WTC11 (cell line): ENCODE measurements around the gene ATG101. TPM values are rescaled to one million over a fixed set of nuclear protein-coding genes. Genes with fewer than 3 reads are reported as not detected.

Experiments
- ARID4B ChIP-seq: sonication (generic); formaldehyde crosslinking; IDR thresholded peaks from 2 replicates; pipeline ENCODE4 v1.8.0; 2023; ENCODE audit warnings: missing genetic modification reagents, mild to moderate bottlenecking, borderline replicate concordance
- ATF2 ChIP-seq: sonication (generic); formaldehyde crosslinking; IDR thresholded peaks from 2 replicates; pipeline ENCODE4 v1.8.1; 2022; ENCODE audit warnings: low read depth, missing genetic modification reagents, borderline replicate concordance
- ATF3 ChIP-seq: sonication (generic); formaldehyde crosslinking; conservative IDR thresholded peaks from 2 replicates; pipeline ENCODE4 v1.8.1; 2022; ENCODE audit warnings: mild to moderate bottlenecking, missing genetic modification reagents
- CDX4 ChIP-seq: fragments of 250-450 bp; sonication (Bioruptor Pico); IDR thresholded peaks from 2 replicates; pipeline ENCODE4 v1.9.0; 2021; ENCODE audit warnings: moderate library complexity, mild to moderate bottlenecking, inconsistent platforms, borderline replicate concordance
- CTCF ChIP-seq: fragments of 200-600 bp; IDR thresholded peaks from 2 replicates; pipeline ENCODE4 v1.8.0; 2022; ENCODE audit warnings: antibody characterized with exemption
- ELF4 ChIP-seq: sonication (generic); formaldehyde crosslinking; IDR thresholded peaks from 2 replicates; pipeline ENCODE4 v1.8.1; 2022; ENCODE audit warnings: low read depth, mild to moderate bottlenecking, moderate library complexity, missing genetic modification reagents
- ERG ChIP-seq: fragments of 250-450 bp; sonication (Bioruptor Pico); IDR thresholded peaks from 2 replicates; pipeline ENCODE4 v1.8.0; 2021; ENCODE audit warnings: mild to moderate bottlenecking
- FOXK1 ChIP-seq: sonication (generic); formaldehyde crosslinking; IDR thresholded peaks from 2 replicates; pipeline ENCODE4 v1.8.0; 2022; ENCODE audit warnings: mild to moderate bottlenecking, moderate library complexity, missing genetic modification reagents
- FOXP4 ChIP-seq: sonication (generic); formaldehyde crosslinking; IDR thresholded peaks from 2 replicates; pipeline ENCODE4 v1.8.0; 2022; ENCODE audit warnings: mild to moderate bottlenecking, missing genetic modification reagents
- GRHL2 ChIP-seq: fragments of 250-450 bp; sonication (Bioruptor Pico); IDR thresholded peaks from 2 replicates; pipeline ENCODE4 v1.8.0; 2022; ENCODE audit warnings: mild to moderate bottlenecking, moderate library complexity; ENCODE audit not compliant: insufficient replicate concordance, severe bottlenecking
- HMGA2 ChIP-seq: fragments of 250-450 bp; sonication (Bioruptor Pico); IDR thresholded peaks from 2 replicates; pipeline ENCODE4 v1.4.0; 2021; ENCODE audit warnings: mild to moderate bottlenecking, moderate library complexity
- IRF1 ChIP-seq: sonication (generic); formaldehyde crosslinking; IDR thresholded peaks from 2 replicates; pipeline ENCODE4 v1.8.0; 2023; ENCODE audit warnings: missing genetic modification reagents
- JUN ChIP-seq: sonication (generic); formaldehyde crosslinking; IDR thresholded peaks from 2 replicates; pipeline ENCODE4 v1.8.0; 2023; ENCODE audit warnings: mild to moderate bottlenecking, missing genetic modification reagents
- MXD4 ChIP-seq: fragments of 250-450 bp; sonication (Bioruptor Pico); IDR thresholded peaks from 2 replicates; pipeline ENCODE4 v1.8.0; 2021; ENCODE audit warnings: mild to moderate bottlenecking, moderate library complexity, borderline replicate concordance
- NR1H2 ChIP-seq: sonication (generic); formaldehyde crosslinking; IDR thresholded peaks from 2 replicates; pipeline ENCODE4 v1.9.0; 2021; ENCODE audit warnings: mild to moderate bottlenecking, moderate library complexity, missing genetic modification reagents
- SOX15 ChIP-seq: fragments of 250-450 bp; sonication (Bioruptor Pico); IDR thresholded peaks from 2 replicates; pipeline ENCODE4 v1.9.0; 2021; ENCODE audit warnings: mild to moderate bottlenecking
- TEAD4 ChIP-seq: sonication (generic); formaldehyde crosslinking; IDR thresholded peaks from 2 replicates; pipeline ENCODE4 v1.8.0; 2022; ENCODE audit warnings: mild to moderate bottlenecking, missing genetic modification reagents
- ZNF219 ChIP-seq: sonication (generic); formaldehyde crosslinking; IDR thresholded peaks from 2 replicates; pipeline ENCODE4 v1.8.0; 2023; ENCODE audit warnings: missing genetic modification reagents, mild to moderate bottlenecking, borderline replicate concordance
- ZNF416 ChIP-seq: fragments of 250-450 bp; sonication (Bioruptor Pico); IDR thresholded peaks from 2 replicates; pipeline ENCODE4 v1.9.0; 2021; ENCODE audit warnings: mild to moderate bottlenecking, inconsistent platforms
- ZNF512 ChIP-seq: sonication (generic); formaldehyde crosslinking; IDR thresholded peaks from 2 replicates; pipeline ENCODE4 v1.8.1; 2022; ENCODE audit warnings: missing genetic modification reagents, borderline replicate concordance
- ZSCAN18 ChIP-seq: fragments of 250-450 bp; sonication (Bioruptor Pico); IDR thresholded peaks from 2 replicates; pipeline ENCODE4 v2.1.2; 2022; ENCODE audit warnings: mild to moderate bottlenecking, moderate library complexity
- total RNA-seq: library from RNA; stranded (reverse); gene quantifications from 3 replicates; pipeline ENCODE4 v1.2.3, GENCODE V29; 2021

The ATG101 gene
- total RNA-seq, 1 experiment from 2014 or later, result 52.1 TPM

- no peak for TF ChIP-seq GRHL2 (CRISPR knock-in tag)
- no peak for TF ChIP-seq ELF4 (CRISPR knock-in tag)
- TF ChIP-seq JUN (CRISPR knock-in tag), result no peak
- peak; percentile 83 for TF ChIP-seq FOXP4 (CRISPR knock-in tag)
- TF ChIP-seq IRF1 (CRISPR knock-in tag), result peak; percentile 85; the same call in 1 of the 2 replicates
- TF ChIP-seq ATF2 (CRISPR knock-in tag), result no peak
- no peak for TF ChIP-seq HMGA2 (CRISPR knock-in tag)
- TF ChIP-seq ATF3, result no peak
- TF ChIP-seq TEAD4 (CRISPR knock-in tag), result no peak
- no peak for TF ChIP-seq CTCF
- TF ChIP-seq ERG (CRISPR knock-in tag), result no peak
- TF ChIP-seq ZSCAN18 (CRISPR knock-in tag), result no peak
- 0 out of 2 replicates have a peak, but pooled peaks have one; percentile 36 for TF ChIP-seq ZNF416 (CRISPR knock-in tag)
- TF ChIP-seq FOXK1, result peak; percentile 93
- TF ChIP-seq CDX4 (CRISPR knock-in tag), result no peak
- no peak for TF ChIP-seq ZNF512
- no peak for TF ChIP-seq NR1H2
- TF ChIP-seq MXD4 (CRISPR knock-in tag), result no peak
- no peak for TF ChIP-seq ZNF219 (CRISPR knock-in tag)
- no peak for TF ChIP-seq ARID4B (CRISPR knock-in tag)
- TF ChIP-seq SOX15 (CRISPR knock-in tag), result no peak
Measured at GRCh38 chr12:52069327-52070184, at the start of gene ATG101 (continued).
